Measurements from ENCODE around the gene FRMD1. TPM values are rescaled to one million over a fixed set of nuclear protein-coding genes. Genes with fewer than 3 reads are reported as not detected.
A peak's percentile ranks its signal among the peaks of the same experiment; 100 is the strongest.

Gene FRMD1
- total and polyA plus RNA-seq, 3 experiments from 2014 or later: not detected

- Mint-ChIP-seq H3K9me3 (peaks cover 8 to 26% (median 20%) of the 10 kb centered on the region in 5 donors), H3K4me1 (peaks cover 1 to 7% (median 6%) of the 10 kb centered on the region in 3 donors), H3K4me3 (peak overlapping the region in 5 of 7 donors; percentile 44 to 60 (median 50)), H3K36me3 (peaks cover 0 to 1% (median 0%) of the 10 kb centered on the region in 3 donors), H3K27ac (no peak overlapping the region), H3K27me3 (peaks cover 21 to 33% of the 10 kb centered on the region in 2 donors)
- H3K27ac ChIP-seq (ENCODE audit: low read depth, low read length): no peak overlapping the region
- POLR2A ChIA-PET: no interaction called here
- CTCF ChIA-PET: no interaction called here
- H3K4me3 ChIP-seq (ENCODE audit: low read length): no peak overlapping the region
- H3K9me3 ChIP-seq (ENCODE audit: low read length): peaks cover 6% of the 10 kb centered on the region
- no peaks in the 10 kb centered on the region for H3K36me3 ChIP-seq (ENCODE audit: insufficient read depth, low read length)
- H3K4me1 ChIP-seq (ENCODE audit: insufficient read depth, low read length): no peaks in the 10 kb centered on the region
- no peak for DNase-seq
- no peaks in the 10 kb centered on the region for H3K27me3 ChIP-seq (ENCODE audit: insufficient read depth, low read length, poor library complexity, severe bottlenecking)
Observed at GRCh38 chr6:168035661-168036545, 43.1 kb downstream of the FRMD1 start.

DNA sequence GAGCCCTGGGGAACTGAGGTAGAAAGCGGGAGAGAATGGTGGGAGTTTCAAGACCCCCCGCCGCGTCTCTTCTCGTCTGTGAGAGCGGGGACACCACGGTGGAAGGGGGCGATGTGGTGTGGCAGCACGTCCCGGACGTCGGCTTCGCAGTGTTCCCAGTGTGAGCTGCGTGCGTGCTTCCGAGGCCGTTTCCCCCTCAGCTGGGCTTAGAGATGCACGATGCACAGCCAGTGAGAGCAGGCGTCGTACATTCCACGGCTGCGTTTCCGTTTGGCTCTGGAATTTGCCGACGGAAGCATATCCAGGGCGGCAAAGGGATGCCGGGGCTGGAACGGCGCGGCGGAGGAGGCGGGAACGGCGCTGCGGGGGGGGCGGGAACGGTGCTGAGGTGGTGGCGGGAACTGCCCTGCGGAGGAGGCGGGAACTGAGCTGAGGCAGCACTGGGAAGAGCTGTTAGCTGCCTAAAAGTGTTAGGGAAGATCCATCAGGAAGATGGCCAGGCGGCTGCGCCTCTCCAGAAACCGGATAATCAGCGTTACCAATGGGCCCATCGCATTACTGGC is 43.8 kb downstream of the FRMD1 start:
- no peaks in the 10 kb centered on the region for H3K27me3 ChIP-seq (ENCODE audit: insufficient read depth, low read length, poor library complexity, severe bottlenecking)
- H3K36me3 Mint-ChIP-seq: peaks cover 0 to 1% (median 0%) of the 10 kb centered on the region in 3 donors
- no peaks in the 10 kb centered on the region for H3K4me1 ChIP-seq (ENCODE audit: insufficient read depth, low read length)
- H3K27me3 Mint-ChIP-seq: peaks cover 22 to 33% of the 10 kb centered on the region in 2 donors
- H3K9me3 Mint-ChIP-seq: peaks cover 8 to 23% (median 20%) of the 10 kb centered on the region in 5 donors
- peaks cover 1 to 7% (median 6%) of the 10 kb centered on the region in 3 donors for H3K4me1 Mint-ChIP-seq
- no peak overlapping the region for H3K27ac Mint-ChIP-seq
- ChIA-PET CTCF (no interaction called here), POLR2A (no interaction called here)
- no peak overlapping the region for H3K27ac ChIP-seq (ENCODE audit: low read depth, low read length)
- H3K4me3 ChIP-seq (ENCODE audit: low read length): no peak overlapping the region
- no peaks in the 10 kb centered on the region for H3K36me3 ChIP-seq (ENCODE audit: insufficient read depth, low read length)
- H3K9me3 ChIP-seq (ENCODE audit: low read length): peaks cover 6% of the 10 kb centered on the region
- H3K4me3 Mint-ChIP-seq: peak overlapping the region in 4 of 7 donors; percentile 44 to 60 (median 52)
- no peak for DNase-seq

DNA sequence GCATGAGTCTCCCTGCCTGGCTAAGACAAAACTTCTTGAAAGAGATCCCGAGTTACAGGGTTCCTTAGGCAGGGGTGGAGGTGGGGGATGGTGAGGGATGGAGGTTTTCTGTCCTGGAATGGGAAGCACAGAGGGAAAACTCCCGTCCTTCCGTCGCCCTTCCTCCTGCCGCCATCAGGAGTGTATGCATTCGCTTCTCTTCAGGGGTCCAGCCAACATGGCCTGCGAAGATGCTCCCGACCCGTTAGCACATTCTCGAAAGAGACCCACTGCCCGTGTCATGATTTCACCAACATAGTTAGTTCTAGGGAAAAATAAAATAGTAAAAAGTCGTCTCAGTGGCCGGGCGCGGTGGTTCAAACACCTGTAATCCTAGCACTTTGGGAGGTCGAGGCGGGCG is 44.5 kb downstream of the FRMD1 start:
- POLR2A ChIA-PET: no interaction called here
- DNase-seq: no peak
- Histone ChIP-seq H3K27me3 (ENCODE audit: insufficient read depth, low read length, poor library complexity, severe bottlenecking) (no peaks in the 10 kb centered on the region), H3K36me3 (ENCODE audit: insufficient read depth, low read length) (no peaks in the 10 kb centered on the region), H3K4me3 (ENCODE audit: low read length) (no peak overlapping the region), H3K27ac (ENCODE audit: low read depth, low read length) (no peak overlapping the region), H3K9me3 (ENCODE audit: low read length) (no peaks in the 10 kb centered on the region), H3K4me1 (ENCODE audit: insufficient read depth, low read length) (no peaks in the 10 kb centered on the region)
- H3K27me3 Mint-ChIP-seq: peaks cover 22 to 33% of the 10 kb centered on the region in 2 donors
- peaks cover 0 to 1% (median 0%) of the 10 kb centered on the region in 3 donors for H3K36me3 Mint-ChIP-seq
- CTCF ChIA-PET: no interaction called here
- H3K4me1 Mint-ChIP-seq: peaks cover 1 to 7% (median 6%) of the 10 kb centered on the region in 3 donors
- peak overlapping the region in 1 of 8 donors; percentile 23 for H3K27ac Mint-ChIP-seq
- H3K9me3 Mint-ChIP-seq: peaks cover 7 to 19% (median 13%) of the 10 kb centered on the region in 5 donors
- H3K4me3 Mint-ChIP-seq: no peak overlapping the region

DNA sequence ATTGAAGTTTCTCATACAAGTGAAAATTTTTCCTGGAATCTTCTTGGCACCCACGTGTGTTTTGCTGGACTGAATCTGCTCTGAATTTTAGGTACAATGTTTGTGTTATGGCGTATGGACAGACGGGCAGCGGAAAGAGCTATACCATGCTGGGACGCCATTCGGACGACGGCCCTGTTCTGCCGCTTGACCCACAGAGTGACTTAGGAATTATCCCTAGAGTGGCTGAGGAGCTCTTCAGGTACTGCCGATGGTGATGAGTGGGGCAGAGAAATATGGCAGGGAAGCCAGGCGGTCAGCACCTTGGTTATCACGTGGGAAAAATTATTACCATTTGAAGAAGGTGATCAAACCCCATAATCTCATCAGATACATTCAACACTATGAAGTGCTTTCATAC is 45.2 kb downstream of the FRMD1 start:
- no peaks in the 10 kb centered on the region for H3K9me3 ChIP-seq (ENCODE audit: low read length)

DNA sequence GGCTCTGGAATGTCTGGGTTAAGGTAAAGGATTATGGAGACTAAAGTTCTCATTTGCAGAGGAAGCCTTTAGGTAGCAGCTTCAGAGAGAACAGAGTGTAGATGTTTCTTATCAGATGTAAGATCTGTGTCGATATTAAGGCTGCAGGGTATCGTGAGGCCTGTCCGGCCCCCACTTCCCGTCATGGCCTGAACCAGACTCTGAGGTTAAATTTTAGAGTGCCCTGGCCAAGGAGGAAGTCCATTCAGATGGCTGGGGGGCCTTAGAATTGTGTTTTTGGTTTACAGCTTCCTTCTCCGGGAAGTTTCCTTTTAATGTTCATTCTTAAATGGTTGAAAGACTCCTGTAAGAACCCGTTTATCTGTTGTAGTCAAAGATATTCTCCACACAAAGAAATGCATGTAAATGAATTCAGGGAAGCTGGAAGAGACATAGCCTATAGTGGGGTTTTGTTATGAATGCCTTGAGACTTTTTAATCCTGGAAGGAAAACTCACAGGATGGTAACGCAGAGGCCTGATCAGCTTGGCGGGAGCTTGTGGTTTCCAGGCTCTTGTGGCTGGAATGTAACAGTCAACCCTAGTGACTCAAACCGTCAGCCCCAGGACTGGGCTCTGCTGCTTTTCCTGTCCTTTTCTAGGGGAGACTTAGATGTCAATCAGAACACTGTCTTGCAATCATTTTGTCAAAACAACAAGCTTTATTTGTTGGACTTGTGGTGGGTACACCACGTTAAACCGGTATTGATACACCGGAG is 46.8 kb downstream of the FRMD1 start:
- H3K9me3 Mint-ChIP-seq: peaks cover under 1 to 8% (median 3%) of the 10 kb centered on the region in 5 donors
- no peak for DNase-seq
- ChIA-PET POLR2A (no interaction called here), CTCF (no interaction called here)
- H3K27me3 Mint-ChIP-seq: peaks cover 21 to 33% of the 10 kb centered on the region in 2 donors
- no peak overlapping the region for H3K4me3 Mint-ChIP-seq
- peaks cover 0 to 1% (median 0%) of the 10 kb centered on the region in 3 donors for H3K36me3 Mint-ChIP-seq
- no peaks in the 10 kb centered on the region for H3K9me3 ChIP-seq (ENCODE audit: low read length)
- H3K27ac Mint-ChIP-seq: no peak overlapping the region
- no peaks in the 10 kb centered on the region for H3K4me1 ChIP-seq (ENCODE audit: insufficient read depth, low read length)
- no peak overlapping the region for H3K27ac ChIP-seq (ENCODE audit: low read depth, low read length)
- H3K4me1 Mint-ChIP-seq: peaks cover 1 to 7% (median 6%) of the 10 kb centered on the region in 3 donors
- no peak overlapping the region for H3K4me3 ChIP-seq (ENCODE audit: low read length)
- no peaks in the 10 kb centered on the region for H3K36me3 ChIP-seq (ENCODE audit: insufficient read depth, low read length)
- H3K27me3 ChIP-seq (ENCODE audit: insufficient read depth, low read length, poor library complexity, severe bottlenecking): no peaks in the 10 kb centered on the region

More for the DNA sequence above, 45.2 kb downstream of the FRMD1 start:
- no peaks in the 10 kb centered on the region for H3K4me1 ChIP-seq (ENCODE audit: insufficient read depth, low read length)
- H3K4me3 ChIP-seq (ENCODE audit: low read length): no peak overlapping the region
- H3K27ac ChIP-seq (ENCODE audit: low read depth, low read length): no peak overlapping the region
- peaks cover 0 to 1% (median 0%) of the 10 kb centered on the region in 3 donors for H3K36me3 Mint-ChIP-seq
- ChIA-PET CTCF (no interaction called here), POLR2A (no interaction called here)
- peaks cover 3 to 17% (median 8%) of the 10 kb centered on the region in 5 donors for H3K9me3 Mint-ChIP-seq
- H3K27ac Mint-ChIP-seq: no peak overlapping the region
- no peaks in the 10 kb centered on the region for H3K36me3 ChIP-seq (ENCODE audit: insufficient read depth, low read length)
- no peaks in the 10 kb centered on the region for H3K27me3 ChIP-seq (ENCODE audit: insufficient read depth, low read length, poor library complexity, severe bottlenecking)
- DNase-seq: no peak
- peaks cover 1 to 7% (median 6%) of the 10 kb centered on the region in 3 donors for H3K4me1 Mint-ChIP-seq
- peaks cover 22 to 33% of the 10 kb centered on the region in 2 donors for H3K27me3 Mint-ChIP-seq
- no peak overlapping the region for H3K4me3 Mint-ChIP-seq

DNA sequence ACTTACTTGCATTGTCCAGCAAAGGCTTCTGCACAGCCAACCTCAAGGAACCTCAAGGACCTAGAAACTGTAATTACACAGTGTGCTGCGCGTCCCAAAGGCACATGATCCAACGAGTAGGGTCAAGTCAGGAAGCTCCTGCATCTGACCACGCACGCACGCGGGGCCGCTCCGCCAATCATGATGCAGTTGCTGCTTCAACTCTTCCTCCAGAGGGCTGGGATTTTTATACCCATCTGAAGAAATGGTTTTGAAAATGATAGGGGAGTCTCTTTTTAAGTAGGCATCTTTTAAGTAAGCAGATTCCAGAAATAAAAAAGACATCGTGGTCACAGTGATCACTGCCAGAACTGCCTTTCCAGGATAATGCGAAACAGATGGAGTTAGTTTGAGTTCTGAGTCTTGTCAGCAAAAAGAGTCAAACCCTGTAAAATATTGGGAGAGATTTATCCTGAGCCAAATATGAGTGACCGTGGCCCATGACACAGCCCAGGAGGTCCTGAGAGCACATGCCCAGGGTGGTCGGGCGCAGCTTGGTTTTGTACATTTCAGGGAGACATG is 47.5 kb downstream of the FRMD1 start:
- H3K4me3 ChIP-seq (ENCODE audit: low read length): no peak overlapping the region
- H3K27ac Mint-ChIP-seq: no peak overlapping the region
- H3K4me1 ChIP-seq (ENCODE audit: insufficient read depth, low read length): no peaks in the 10 kb centered on the region
- no peak for DNase-seq
- peaks cover 0 to 6% (median 3%) of the 10 kb centered on the region in 5 donors for H3K9me3 Mint-ChIP-seq
- H3K36me3 ChIP-seq (ENCODE audit: insufficient read depth, low read length): no peaks in the 10 kb centered on the region
- H3K36me3 Mint-ChIP-seq: peaks cover 0 to 1% (median 0%) of the 10 kb centered on the region in 3 donors
- H3K4me1 Mint-ChIP-seq: peaks cover 1 to 7% (median 6%) of the 10 kb centered on the region in 3 donors
- ChIA-PET POLR2A (no interaction called here), CTCF (no interaction called here)
- H3K27me3 Mint-ChIP-seq: peaks cover 23 to 34% of the 10 kb centered on the region in 2 donors
- H3K27ac ChIP-seq (ENCODE audit: low read depth, low read length): no peak overlapping the region
- no peaks in the 10 kb centered on the region for H3K27me3 ChIP-seq (ENCODE audit: insufficient read depth, low read length, poor library complexity, severe bottlenecking)
- H3K4me3 Mint-ChIP-seq: no peak overlapping the region
- H3K9me3 ChIP-seq (ENCODE audit: low read length): no peaks in the 10 kb centered on the region

DNA sequence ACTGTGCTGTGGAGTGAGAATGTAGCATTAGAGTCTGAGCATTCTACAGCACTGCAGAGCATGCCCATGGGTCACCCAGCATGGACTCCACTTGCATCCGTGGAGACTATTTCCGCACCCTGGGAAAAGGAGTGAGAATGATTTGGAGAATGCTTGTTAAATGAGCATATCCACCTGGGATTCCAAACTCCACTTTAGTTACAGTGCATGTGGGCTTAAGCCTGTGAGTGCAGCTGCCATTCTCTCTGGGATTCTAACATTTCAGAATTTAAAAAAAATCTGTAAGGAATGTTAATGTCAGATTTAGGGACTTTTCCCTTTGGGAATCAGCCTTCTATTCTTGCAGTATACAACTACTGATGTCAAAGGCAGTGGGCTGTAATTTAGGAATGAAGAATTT is 48.1 kb downstream of the FRMD1 start:
- Mint-ChIP-seq H3K27me3 (peaks cover 20 to 32% of the 10 kb centered on the region in 2 donors), H3K36me3 (no peaks in the 10 kb centered on the region), H3K27ac (no peak overlapping the region), H3K4me3 (no peak overlapping the region), H3K9me3 (peaks cover 0 to 4% (median 2%) of the 10 kb centered on the region in 5 donors), H3K4me1 (peaks cover 0 to 6% (median 4%) of the 10 kb centered on the region in 3 donors)
- no peak overlapping the region for H3K27ac ChIP-seq (ENCODE audit: low read depth, low read length)
- no peaks in the 10 kb centered on the region for H3K9me3 ChIP-seq (ENCODE audit: low read length)
- no peaks in the 10 kb centered on the region for H3K36me3 ChIP-seq (ENCODE audit: insufficient read depth, low read length)
- ChIA-PET CTCF (no interaction called here), POLR2A (no interaction called here)
- no peaks in the 10 kb centered on the region for H3K4me1 ChIP-seq (ENCODE audit: insufficient read depth, low read length)
- H3K27me3 ChIP-seq (ENCODE audit: insufficient read depth, low read length, poor library complexity, severe bottlenecking): no peaks in the 10 kb centered on the region
- H3K4me3 ChIP-seq (ENCODE audit: low read length): no peak overlapping the region
- no peak for DNase-seq

All from CD8-positive, alpha-beta memory T cell (primary cell).